GM21390 (cell line): ENCODE measurements around the gene ASB4.

Experiments
- ATAC-seq: cut with Tn5 transposase; IDR thresholded peaks from one replicate; pipeline ENCODE4 v1.9.1; 2021; ENCODE audit not compliant: unreplicated experiment

ASB4 gene

DNA sequence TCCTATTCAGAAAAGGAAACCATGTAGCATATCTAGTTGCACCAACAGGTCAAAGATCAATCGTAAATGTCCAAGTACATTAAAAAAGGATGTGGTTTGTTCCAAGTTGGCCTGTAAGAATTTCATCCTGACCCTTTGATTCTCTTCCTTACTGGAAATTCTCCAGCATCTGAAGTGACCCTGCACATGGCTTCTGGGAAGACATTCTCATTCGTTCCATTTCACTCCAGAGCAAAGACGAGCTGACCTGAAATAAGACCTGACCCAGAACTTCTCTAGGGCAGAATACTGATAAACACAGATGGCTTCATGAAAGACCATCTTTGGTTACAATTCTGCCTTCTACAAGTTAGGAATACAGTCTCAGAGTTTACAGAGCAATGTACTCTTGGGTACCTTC, 39.8 kb downstream of the ASB4 start:
- ATAC-seq = no peak

DNA sequence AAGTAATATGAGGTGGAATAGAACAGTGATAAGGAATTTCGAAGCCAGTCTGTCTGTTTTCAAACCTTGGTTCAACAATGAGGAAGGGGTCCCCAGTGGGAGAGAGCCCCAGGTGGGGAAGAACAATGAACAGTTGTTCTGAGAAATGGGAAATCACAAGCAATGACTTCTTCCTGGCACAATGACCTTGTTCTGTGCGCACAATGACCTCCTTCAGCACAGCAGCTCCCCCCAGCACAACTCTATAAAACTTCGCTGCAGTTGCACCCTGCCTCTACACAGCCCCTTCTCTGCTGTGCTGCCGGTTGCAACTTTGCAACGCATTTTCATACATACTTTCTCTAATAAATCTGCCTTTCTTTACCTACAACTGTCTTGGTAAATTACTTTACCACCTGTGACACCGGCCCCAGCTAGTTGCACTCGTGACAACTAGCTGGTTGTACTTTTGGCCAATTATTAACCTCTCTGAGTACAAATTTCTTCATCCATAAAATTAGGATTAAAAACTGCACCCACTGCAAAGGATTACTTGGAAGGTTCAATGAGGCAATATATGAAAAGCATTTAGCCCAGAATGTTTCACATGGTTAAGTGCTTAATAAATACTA, 40.5 kb downstream of the ASB4 start:
- no peak for ATAC-seq

DNA sequence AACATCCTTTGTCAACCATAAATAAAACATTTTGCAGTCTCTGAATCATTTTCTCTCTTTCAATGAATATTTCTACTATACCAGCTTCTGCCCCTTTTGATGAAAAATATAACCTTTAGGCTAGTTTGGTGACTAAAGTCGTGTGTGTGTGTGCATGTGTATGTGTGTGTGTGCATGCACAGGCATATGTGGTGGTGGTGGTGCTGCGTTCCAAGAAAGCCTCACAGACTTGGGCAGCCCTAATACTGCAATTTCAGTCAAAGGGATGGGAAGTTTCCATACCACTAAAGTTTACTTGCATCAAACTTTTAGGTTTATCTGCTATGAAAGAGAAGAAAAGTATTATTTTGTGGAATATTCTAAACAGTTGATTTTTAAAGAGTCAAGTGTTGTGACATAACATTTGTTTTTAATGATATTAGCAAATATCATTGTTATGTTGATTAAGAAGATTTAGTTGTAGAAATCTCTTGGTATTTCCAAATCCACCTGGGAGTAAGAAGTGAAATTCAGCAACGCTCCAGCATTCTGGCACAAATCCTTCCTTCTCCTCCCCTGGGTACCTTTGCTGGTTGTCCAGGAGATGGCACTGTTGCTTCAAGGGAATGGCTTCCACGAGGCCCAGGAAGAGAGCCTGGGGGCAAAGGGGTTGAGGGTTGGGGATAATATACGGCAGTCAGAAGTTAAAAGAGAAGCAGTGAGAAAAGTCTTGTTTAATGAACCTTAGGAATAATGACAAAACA, 41.5 kb downstream of the ASB4 start:
- peak; percentile 61 for ATAC-seq

DNA sequence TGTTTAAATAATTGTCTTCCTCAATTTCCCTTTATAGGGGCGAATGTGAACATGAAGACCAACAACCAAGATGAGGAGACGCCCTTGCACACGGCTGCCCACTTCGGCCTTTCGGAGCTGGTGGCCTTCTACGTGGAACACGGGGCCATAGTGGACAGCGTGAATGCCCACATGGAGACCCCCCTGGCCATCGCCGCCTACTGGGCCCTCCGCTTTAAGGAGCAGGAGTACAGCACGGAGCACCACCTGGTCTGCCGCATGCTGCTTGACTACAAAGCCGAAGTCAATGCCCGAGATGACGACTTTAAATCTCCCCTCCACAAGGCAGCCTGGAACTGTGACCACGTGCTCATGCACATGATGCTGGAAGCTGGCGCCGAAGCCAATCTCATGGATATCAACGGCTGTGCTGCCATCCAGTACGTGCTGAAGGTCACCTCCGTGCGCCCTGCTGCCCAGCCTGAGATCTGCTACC, 42.1 kb downstream of the ASB4 start:
- ATAC-seq = no peak

DNA sequence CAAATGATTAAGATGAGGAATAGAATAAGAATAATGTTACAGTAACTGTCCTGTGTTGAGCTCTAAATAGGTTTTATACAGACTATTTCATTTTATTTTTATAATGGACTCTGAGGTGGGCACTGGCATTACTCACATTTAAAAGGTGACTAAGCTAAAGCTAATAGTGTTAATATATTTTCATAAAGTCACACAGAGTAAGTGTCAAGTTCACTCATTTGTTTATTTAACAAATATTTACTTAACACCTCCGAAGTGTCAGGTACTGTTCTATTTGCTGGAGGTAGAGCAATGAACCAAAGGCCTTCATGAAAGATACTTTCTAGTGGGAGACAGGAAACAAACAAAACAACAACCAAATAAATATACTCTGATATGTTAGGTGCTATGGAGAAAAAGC, 44.0 kb downstream of the ASB4 start:
- no peak for ATAC-seq

DNA sequence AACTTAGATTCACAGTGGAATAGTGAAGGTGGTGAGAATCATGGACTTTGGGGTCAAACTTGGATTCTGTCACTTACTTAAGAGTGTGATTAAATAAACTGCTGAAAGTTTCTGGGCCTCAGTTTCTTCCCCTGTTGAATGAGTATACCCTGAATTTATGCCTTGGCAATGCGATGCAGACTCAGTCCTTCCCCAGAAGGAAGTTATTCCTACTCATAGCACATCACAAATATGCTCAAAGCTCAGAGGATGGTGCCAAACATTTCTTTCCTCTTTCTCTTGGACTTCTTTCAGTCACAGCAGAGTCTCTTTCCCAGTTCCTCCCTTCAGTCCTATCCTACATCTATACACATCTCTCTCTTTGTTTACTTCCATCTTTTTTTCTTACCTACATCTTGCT, 45.1 kb downstream of the ASB4 start:
- ATAC-seq = no peak

DNA sequence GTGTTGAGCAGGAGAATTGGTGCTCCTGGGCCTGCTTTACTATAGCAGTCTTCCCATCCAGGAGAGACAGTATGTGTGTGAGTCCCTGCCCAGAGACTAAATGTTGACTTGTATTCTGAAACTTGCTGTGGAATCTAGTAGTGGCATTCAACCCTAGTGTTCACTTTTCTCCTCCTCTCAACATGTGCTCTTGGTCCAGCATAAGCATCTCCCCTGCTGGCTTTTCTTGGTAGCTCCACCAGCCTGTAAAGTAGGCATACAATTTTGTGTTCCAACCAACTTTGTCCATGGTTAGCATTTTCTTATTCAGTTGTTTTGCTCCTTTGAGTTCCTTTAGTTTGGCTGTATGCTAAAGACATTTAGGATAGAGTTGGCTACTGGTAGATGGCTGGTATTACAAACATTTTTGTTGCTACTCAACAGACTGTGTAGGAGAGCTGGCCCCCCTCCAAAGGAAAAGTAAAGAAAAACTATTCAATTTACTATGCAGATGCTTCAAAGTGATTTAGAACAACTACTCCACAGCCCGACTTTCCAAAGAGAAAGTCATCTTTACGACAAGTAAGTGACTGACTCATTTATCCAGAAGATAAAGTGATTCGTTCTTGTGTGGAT, 46.0 kb downstream of the ASB4 start:
- ATAC-seq = no peak

DNA sequence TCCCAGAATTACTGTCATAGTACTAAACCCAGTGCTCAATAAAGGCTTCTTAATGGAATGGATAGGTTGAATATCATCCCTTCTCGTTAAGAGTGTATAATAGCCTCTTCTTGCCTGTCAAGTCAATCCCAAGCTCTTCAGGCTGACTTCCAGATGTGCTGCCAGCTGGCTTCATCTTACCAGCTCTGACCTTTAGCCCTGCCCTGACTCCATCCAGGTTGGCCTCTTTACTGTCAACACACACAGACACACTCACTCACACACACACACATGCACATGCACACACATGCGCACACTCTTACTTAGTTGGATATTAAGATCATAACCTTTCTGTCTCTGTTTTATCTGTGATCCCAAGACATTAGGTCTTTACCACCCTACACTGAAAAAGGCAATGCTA, 49.1 kb downstream of the ASB4 start:
- ATAC-seq = no peak

DNA sequence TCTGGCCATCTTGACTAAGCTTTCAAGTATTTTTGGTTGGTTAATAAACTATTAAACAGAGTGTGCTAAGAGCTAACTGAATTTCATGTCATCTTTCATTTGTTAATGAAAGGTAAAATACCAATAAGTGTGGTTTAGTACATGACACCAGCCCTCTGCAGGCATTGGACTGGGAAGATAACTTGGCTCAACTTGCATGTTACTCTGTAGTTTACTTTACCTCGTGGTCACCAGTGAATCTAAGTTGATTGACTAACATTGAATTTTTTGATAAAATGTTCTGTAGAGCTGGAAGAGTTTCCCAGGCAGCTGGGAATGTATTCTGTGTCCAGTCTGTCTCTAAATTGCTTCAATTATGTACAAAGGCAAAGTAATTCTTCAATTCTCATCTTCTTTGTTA, 49.9 kb downstream of the ASB4 start:
- no peak for ATAC-seq

DNA sequence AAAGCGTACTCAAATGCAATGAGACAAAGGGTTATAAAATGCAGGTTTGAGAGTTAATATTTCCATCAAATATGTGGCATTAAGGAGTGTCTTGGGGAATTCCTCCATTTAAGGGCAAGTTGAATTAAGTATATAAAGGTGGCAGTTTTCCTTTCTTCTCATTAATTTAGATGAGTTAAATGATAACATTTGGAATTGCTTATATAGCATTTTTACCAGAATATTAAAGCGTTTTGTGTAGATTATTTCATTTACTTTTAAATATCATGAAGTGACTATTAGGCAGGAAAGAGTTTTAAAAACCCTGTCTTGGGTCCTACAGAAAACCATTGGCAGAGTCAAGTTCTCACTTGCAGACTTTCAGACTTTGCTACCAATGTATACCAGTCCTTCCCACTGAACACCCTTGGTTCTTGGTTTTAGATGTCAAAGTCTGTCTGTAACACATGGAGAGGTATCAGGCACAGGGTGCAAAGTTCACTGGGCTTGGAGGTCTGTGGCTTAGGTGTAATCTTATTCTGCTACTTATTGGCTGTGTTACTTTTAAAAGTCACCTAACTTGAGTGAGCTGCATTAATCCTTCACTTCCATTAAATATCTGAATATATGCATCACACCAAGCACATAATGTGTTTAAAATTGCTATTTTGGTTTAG, 51.0 kb downstream of the ASB4 start:
- ATAC-seq = no peak

DNA sequence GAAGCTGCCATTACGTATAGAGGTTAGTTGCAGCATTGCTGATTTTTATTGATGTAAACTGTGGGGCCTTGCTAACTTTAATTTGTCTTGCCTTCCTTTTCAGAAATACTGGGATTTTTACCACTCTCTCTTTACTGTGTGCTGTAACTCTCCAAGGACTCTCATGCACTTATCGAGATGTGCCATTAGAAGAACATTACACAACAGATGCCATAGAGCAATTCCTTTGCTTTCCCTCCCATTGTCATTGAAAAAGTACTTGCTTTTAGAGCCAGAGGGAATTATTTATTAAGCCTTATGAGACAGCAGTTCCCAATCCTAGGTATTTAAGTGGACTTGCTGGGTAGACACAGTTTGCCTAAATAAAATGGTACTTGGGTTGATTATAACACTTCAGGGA, 51.7 kb downstream of the ASB4 start:
- ATAC-seq = no peak

DNA sequence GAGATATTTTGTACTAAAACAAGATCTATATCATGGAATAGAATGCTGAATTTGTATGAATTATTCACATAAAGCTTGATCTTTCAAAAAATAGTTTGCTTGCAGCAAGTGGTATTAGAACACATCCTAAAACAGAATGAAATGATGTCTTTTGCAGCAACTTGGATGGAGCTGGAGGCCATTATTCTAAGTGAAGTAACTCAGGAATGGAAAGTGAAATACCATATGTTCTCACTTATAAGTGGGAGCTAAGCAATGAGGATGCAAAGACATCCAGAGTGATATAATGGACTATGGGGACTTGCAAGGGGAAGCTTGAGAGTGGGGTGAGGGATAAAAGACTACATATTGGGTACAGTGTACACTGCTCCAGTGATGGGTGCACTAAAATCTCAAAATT, 53.7 kb downstream of the ASB4 start:
- no peak for ATAC-seq

DNA sequence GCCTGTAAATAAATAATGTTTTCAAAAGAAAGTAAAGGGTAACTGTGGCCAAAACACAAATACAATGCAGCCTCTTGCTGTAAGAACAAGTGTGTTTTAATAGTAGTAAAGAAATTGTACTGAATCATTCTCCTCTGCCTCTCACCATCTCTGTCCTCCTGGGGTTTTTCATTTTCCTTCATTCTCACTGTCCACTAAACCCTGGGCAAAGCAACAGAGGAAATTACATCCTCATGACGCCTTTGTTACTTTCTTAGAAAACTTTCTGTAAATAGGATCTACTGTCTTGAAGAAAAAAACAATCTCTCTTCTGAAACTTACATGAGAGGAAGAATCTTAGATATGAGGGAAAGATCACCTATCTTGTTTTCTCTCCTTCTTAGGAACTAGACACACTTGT, 54.6 kb downstream of the ASB4 start:
- ATAC-seq = no peak

DNA sequence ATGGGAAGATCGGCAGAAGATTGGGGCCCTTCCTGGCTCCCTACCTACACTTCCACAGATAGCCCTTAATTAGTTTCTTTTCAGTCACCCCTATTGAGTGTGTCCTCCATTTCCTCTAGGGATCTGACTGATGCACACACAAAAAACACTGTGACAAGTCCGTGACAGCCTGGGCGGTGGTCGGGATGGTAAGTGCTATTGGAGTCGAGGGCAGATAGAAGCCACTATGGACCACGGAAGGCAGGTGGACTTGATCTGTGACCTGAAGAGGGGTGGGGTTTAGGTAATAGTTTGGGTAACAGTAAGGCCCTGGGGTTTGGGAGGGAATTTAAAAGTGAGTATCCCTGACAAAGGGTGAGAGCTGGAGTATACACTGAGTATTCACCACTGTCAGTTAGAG, 57.6 kb downstream of the ASB4 start:
- no peak for ATAC-seq

DNA sequence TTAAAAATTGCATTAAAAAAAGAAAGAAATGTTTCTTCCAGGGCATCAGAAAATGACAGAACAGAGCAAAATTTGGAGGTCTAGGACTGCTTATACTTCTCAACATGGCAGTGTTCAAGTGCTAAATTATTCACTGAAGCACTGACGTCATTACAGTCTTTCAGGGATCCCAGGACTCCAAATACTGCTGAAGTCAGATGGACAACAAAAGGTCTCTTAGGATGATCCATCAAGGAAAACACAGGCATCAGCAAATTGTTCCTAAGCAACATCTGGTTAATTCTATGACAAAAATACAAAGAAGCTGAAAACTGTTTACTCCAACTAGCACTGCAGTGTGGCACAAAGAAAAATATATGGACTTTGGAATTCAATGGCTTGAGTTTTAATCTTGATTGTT, 58.4 kb downstream of the ASB4 start:
- no peak for ATAC-seq

DNA sequence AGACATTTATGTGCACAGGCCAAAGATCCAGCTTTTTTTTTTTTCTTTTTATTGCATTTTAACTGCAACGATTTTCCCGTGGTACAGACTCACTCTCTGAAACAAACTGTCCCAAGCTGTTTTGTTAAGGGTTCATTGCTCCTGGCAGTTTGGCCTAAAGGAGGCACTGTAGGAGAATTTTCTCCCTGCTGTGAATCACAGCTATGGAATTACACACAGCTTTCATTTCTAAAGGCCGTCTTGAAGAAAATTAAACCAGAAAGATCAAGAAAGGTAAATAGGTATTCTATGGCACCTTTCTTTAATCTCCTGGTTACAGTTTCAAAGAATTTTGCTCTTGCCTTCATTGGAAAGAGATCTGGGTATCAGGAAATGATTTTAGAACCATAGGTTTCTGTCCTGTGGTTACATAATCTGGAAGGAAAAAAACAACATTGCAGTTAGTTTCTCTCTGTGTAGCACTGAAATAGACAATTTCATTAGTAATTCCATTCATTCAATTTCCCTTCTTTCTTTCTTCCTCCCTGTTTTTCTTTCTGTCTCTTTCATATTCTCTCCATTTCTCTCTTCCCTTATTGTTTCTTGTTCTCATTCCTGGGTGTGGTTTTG, 59.4 kb downstream of the ASB4 start:
- ATAC-seq = no peak

DNA sequence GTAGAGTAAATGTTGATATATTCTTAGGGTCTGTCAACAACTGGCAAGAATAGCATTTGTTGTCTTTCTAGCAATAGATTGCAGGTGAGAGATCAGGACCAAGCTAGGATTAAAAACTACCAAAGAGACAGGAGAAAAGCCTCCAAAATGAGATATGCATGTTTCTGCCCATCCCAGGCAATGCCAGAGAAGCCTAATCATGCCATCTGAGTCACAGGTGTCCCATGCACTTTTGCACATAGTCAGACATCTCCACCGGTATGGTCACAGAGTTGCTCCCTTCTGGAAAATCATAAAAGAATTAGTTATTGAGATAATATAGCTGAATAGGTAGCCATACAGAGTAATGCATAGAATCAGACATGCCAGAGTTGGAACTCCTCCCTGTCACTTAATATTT, 59.9 kb downstream of the ASB4 start:
- ATAC-seq = no peak

DNA sequence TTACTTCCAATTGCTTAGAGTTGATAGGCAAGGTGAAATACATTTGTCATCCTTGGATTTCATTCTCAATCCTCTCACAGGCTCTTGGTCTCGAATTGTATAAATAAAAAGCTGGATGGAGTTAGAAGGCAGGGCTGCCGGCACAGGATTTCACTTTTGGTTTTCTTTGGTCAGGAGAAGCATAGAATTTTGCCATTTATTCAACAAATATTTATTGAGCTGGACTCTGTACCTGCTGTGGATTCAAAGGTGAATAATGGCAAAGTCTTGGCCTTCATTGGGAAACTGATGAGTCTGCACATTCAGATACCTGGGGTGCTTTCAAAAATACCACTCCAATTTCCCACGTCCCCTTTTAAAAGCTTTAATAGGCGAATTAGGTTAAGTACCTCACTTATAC, 60.9 kb downstream of the ASB4 start:
- no peak for ATAC-seq

DNA sequence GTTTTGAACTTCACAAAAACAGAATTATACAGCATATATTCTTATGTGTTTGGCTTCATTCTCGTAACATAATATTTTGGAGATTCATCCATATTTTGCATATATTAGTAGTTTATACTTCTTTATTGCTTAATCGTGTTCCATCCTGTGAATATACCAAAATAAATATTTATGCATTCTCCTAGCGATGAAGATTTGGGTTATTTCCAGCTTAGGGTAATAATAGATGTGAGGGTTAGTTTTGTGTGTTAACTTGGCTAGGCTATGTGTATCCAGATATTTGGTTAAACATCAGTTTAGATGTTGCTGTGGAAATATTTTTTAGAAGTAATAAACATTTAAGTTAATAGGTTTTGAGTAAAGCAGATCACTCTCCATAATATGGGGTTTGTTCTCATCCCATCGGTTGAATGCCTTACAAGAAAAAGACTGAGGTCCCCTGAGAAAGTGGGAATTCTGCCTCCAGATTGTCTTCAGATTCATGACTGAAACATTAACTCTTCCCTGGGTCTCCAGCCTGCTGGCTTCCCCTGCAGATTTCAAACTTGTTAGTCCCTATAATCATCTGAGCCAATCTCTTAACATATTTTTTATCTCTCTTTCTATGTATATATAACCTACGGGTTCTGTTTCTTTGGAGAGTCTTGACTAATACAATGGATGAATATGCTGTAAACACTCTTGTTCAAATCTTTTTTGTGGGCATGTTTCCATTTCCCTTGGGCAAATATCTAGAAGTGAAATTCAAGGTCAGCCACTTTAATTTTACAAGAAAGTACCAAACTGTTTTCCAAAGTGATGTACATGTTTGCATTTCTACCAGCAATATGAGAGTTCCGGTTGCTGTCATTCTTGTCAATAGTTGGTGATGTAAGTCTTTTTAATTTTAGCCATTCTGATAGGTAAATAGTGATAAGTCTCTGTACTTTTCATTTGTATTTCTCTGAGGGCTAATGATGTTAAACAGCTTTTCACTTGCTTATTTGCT, 61.9 kb downstream of the ASB4 start:
- no peak for ATAC-seq

DNA sequence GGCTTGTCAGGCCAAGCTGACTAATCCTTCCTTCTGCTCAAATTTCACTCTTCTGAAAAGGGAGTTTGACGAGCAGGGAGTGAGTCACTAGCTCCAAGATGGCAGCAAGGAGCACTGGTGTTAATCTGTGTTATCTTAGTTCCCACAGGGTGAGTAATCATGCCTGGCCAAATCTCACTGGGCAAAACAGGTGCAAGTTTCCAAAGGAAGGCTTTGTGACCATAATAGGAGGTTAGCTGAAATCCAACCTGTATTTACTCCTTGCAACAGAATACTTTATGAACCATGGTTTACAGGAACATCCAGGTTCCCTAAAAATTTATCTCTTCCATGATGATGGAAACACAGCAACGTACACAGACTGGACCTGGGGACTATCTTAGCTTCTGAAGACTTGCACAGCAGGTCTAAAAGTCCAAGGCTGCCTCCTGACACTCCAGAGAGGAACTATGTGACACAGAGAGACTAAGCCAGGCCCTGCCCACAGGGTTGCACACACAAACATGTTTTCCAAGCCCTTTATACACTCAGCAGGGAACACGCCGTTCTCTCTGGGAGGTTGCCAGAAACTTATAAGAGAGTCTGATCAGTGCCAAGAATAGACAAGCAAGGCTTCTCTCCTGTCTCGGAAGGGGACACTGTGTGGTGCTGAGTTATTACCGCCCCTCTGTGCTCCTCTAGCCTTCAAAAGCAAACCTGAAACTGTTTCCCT, 64.2 kb downstream of the ASB4 start:
- ATAC-seq = no peak
